HG03175 (cell line): ENCODE data around the gene MOB3A.
"Not testable (repeated sequence)": the region's sequence is repeated elsewhere in the genome, so short reads cannot be mapped to it uniquely, and the experiment has no call there.

Source experiments
- ATAC-seq: cut with Tn5 transposase; IDR thresholded peaks from one replicate; pipeline ENCODE4 v1.9.1; 2021; ENCODE audit warnings: mild to moderate bottlenecking, moderate library complexity; ENCODE audit not compliant: unreplicated experiment

MOB3A gene

GRCh38 chr19:2035590-2035991, 60.5 kb downstream of the MOB3A start:
- no peak for ATAC-seq

- no peak for ATAC-seq
Observed at GRCh38 chr19:2034729-2035589, 61.2 kb downstream of the MOB3A start.

- ATAC-seq: not testable (repeated sequence)
Observed at GRCh38 chr19:2034253-2034652, 61.9 kb downstream of the MOB3A start.

GRCh38 chr19:2033825-2034159, 62.3 kb downstream of the MOB3A start:
- ATAC-seq: no peak

GRCh38 chr19:2033115-2033824, 62.9 kb downstream of the MOB3A start:
- ATAC-seq: no peak

GRCh38 chr19:2032296-2032941, 63.7 kb downstream of the MOB3A start:
- ATAC-seq: no peak

GRCh38 chr19:2027361-2027760, 68.8 kb downstream of the MOB3A start:
- ATAC-seq: no peak

- ATAC-seq: no peak
Observed at GRCh38 chr19:2026770-2027169, 69.4 kb downstream of the MOB3A start.

- ATAC-seq: no peak
Observed at GRCh38 chr19:2022289-2022688, 73.8 kb downstream of the MOB3A start.

GRCh38 chr19:2021453-2022140, 74.5 kb downstream of the MOB3A start:
- ATAC-seq: no peak
